NCI-H446 treated with DMSO at 0.1 percent for 48 hours (cell line): Measurements from ENCODE around the gene CHST9.
"Not testable (repeated sequence)": the region's sequence is repeated elsewhere in the genome, so short reads cannot be mapped to it uniquely, and the experiment has no call there.

ENCODE experiments used
- DNase-seq: peaks from one replicate; lab custom pipeline; 2025; lab: John Stamatoyannopoulos, UW

CHST9 gene

DNA sequence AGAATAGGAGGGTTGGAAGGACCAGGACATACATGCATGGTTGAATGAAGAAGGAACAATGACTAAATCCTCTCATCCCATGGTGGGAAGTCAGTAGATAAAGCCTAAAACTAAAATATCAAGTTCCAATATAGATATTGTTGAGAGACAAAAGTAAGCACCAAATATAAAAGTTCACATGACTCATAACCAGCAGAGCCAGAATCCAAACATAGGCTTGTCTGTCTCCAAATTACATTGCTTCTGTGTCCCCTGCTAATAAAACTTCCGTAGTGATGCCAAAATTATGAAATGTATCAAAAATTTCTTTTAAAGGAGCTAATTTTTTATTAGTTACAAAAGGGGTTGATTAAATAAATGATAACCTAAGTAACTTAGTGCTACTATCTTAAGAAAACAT, 19.7 kb downstream of the CHST9 start:
- no peak for DNase-seq

GRCh38 chr18:27164905-27165304, 20.2 kb downstream of the CHST9 start:
- DNase-seq, result no peak

DNA sequence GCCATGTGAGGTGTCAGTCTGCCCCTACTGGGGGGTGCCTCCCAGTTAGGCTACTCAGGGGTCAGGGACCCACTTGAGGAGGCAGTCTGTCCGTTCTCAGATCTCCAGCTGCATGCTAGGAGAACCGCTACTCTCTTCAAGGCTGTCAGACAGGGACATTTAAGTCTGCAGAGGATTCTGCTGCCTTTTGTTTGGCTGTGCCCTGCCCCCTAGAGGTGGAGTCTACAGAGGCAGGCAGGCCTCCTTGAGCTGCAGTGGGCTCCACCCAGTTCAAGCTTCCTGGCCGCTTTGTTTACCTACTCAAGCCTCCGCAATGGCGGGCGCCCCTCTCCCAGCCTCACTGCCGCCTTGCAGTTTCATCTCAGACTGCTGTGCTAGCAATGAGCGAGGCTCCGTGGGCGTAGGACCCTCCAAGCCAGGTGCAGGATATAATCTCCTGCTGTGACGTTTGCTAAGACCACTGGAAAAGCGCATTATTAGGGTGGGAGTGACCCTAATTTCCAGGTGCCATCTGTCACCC, 21.9 kb downstream of the CHST9 start:
- not testable (repeated sequence) for DNase-seq

DNA sequence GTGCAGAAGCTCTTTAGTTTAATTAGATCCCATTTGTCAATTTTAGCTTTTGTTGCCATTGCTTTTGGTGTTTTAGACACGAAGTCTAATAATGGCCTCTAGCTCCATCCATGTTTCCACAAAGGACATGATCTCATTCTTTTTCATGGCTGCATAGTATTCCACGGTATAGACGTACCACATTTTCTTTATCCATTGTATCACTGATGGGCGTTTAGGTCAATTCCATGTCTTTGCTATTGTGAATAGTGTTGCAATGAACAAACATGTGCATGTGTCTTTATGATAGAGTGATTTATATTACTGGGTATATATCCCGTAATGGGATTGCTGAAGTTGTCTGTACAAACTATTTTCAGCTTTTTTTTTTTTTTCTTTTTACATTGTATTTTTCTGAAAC, 35.9 kb downstream of the CHST9 start:
- DNase-seq, result not testable (repeated sequence)

GRCh38 chr18:27144672-27145071, 40.4 kb downstream of the CHST9 start:
- DNase-seq, result no peak

DNA sequence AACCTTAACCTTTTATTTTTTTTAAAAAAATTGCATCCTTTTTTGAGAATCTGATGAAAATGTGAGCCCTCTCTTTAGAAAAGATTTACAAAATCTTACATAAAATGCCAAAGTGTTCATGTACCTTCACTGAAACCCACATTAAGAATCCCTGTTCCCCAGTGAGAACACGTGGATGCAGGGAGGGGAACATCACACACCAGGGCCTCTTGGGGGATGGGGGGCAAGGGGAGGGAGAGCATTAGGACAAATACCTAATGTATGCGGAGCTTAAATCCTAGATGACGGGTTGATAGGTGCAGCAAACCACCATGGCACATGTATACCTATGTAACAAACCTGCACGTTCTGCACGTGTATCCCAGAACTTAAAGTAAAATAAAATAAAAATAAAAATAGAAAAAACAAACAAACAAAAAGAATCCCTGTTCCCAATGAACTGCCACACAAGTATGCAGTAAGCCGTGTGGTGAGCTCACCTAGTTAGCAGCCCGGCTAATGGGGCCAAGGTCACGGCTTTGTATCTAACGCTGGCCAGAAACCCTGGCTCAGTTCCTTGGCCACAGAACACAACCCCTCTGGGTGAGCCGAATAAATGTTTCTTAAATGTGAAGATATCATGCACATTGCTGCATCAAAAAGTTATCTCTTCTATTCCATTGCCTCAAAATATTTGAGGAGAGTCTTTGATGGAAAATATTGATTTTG, 41.4 kb downstream of the CHST9 start:
- no peak for DNase-seq

DNA sequence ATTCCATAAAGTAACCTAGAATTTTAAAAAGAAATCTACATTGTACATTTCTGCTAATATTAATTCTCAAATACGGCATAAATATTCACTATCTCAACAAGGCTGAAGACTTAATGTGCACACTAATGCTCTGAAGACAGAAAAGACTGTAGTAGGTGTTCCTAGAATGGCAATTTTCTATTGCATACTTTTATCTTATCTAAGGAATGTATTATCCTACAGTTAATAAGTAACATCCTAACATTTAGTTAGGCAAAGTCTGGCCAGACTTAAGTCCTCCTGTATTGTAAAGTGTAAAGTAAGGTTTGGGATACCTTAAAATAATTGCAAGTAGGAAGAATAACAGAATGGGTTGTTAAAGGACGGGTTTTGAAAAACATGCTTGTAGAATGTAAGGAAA, 42.2 kb downstream of the CHST9 start:
- DNase-seq, result no peak

GRCh38 chr18:27141876-27142275, 43.2 kb downstream of the CHST9 start:
- DNase-seq, result no peak

GRCh38 chr18:27138079-27138478, 47.0 kb downstream of the CHST9 start:
- DNase-seq, result no peak

DNA sequence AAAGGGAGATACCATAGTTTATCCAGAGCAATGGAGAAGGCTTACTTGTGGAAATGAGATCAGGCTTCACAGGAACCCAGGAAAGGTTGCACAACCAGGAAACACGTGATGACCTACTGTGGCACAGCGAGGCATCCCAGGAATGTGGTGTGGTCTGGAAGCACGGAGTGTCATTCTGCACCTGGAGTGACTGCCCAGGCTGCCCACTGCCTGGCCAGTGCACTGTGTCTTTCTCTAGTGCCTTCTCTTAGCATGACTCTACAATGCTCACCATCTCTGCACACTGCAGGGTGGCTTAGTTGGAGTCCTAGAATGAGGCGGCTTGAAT, 48.9 kb downstream of the CHST9 start:
- DNase-seq, result no peak

GRCh38 chr18:27135504-27136207, 49.5 kb downstream of the CHST9 start:
- DNase-seq, result no peak

DNA sequence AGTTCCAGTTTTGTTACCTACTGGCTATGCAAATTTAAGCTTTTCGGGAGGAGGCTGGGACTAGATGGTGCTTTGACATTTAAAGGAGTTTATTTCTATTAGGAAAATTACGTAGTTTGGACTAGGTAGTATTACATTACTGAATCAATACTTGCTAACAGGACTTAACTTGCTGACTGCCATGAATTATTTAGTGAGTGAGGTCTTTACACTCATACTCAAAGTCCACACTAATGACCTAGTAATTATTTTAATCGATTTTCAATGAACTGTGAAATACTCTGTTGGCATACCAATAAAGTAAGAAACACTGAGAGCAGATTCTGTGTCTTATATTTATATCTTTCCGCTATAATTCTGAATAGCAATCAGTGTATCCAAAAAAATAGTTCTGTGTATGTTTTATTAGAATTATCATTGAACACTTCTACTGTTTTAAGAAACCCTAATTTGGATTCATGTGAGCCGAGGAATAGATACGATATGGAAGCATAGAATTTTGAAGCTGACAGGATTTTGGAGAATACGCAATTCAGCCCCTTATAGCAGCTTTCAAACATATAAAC, 55.0 kb downstream of the CHST9 start:
- DNase-seq, result no peak

- DNase-seq, result no peak
Measured at GRCh38 chr18:27124196-27124595, 60.9 kb downstream of the CHST9 start.

- DNase-seq, result no peak
Measured at GRCh38 chr18:27121108-27121507, 64.0 kb downstream of the CHST9 start.

- DNase-seq, result no peak
Measured at GRCh38 chr18:27120246-27120645, 64.9 kb downstream of the CHST9 start.

- DNase-seq, result no peak
Measured at GRCh38 chr18:27118973-27119372, 66.1 kb downstream of the CHST9 start.

DNA sequence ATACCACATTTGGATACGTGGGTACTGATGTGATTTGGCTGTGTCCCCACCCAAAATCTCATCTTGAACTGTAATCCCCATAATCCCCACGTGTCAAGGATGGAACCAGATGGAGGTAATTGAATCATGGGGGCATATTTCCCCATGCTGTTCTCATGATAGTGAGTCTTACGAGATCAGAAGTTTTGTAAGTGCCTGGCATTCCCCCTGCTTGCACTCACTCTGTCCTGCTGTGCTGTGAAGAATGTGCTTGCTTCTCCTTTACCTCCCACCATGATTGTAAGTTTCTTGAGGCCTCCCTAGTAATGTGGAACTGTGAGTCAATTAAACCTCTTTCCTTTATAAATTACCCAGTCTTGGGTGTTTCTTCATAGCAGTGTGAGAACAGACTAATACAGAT, 70.3 kb downstream of the CHST9 start:
- DNase-seq, result no peak

GRCh38 chr18:27113358-27113757, 71.8 kb downstream of the CHST9 start:
- no peak for DNase-seq

DNA sequence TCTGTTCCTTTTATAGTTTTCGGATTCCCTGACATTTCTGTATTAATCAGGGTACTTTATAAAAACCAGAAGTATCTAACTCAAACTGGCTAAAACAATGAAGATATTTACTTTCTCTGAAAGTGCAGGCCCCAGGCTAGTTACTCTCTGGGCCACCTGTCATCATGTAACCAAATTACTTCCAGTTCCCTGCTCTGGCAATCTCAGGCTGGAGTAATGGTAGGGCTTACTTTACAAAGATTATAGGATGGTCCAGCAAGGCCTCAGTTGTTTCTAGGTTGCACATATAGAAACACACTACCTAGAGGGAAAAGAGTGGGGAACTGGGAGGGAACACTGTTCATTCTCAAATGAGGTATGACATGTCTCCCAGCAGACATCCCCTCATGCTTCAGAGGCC, 74.8 kb downstream of the CHST9 start:
- DNase-seq, result no peak

GRCh38 chr18:27109451-27109850, 75.7 kb downstream of the CHST9 start:
- DNase-seq, result no peak

- no peak for DNase-seq
Measured at GRCh38 chr18:27108842-27109241, 76.3 kb downstream of the CHST9 start.

DNA sequence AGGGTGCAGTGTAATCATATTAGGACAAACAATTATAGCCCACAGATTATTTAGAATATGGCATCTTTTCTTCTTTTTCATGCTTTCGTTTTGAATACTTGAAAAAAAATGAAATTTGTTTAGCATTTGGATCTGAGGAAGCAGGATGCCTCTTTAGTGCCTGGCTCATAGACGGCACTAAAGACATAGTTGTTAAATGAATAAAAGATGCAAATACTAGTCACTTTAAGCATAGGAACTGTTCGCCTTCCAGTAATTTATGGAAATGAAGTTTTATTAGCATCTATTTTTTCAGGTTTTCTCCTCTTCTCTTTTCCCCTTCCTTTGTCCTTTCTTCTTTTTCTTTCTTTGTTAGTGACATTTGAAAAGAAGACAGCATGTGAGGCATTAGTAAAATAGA, 80.4 kb downstream of the CHST9 start:
- no peak for DNase-seq

DNA sequence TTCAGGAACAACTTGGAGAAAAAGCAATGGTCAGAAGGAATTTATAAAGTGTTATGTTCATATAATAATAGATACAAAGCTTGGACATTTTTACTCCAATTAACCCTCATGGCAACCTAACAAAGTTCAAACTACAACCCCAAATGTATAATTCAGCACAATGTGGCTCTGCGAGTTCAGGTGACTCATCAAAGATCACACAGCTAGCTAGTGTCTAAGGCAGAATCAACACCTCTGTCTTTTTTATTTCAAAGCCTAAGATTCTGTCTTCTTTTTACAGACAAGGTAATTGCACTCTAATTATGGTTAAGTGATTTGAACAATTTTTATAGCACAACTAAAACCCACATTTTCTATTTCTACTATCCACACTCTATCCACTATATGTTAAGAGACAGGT, 90.5 kb downstream of the CHST9 start:
- DNase-seq, result no peak
